VCaP (cell line): ENCODE data around the gene TBCB.

Experiments used
- H3K27ac ChIP-seq: fragments of 450-650 bp; 2 replicates; pipeline ENCODE4 v1.5.1; 2017
- CTCF ChIP-seq: fragments of 450-650 bp; conservative IDR thresholded peaks from 2 replicates; pipeline ENCODE4 v1.5.1; 2017; ENCODE audit warnings: mild to moderate bottlenecking, moderate library complexity

The TBCB gene, protein sequence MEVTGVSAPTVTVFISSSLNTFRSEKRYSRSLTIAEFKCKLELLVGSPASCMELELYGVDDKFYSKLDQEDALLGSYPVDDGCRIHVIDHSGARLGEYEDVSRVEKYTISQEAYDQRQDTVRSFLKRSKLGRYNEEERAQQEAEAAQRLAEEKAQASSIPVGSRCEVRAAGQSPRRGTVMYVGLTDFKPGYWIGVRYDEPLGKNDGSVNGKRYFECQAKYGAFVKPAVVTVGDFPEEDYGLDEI

DNA sequence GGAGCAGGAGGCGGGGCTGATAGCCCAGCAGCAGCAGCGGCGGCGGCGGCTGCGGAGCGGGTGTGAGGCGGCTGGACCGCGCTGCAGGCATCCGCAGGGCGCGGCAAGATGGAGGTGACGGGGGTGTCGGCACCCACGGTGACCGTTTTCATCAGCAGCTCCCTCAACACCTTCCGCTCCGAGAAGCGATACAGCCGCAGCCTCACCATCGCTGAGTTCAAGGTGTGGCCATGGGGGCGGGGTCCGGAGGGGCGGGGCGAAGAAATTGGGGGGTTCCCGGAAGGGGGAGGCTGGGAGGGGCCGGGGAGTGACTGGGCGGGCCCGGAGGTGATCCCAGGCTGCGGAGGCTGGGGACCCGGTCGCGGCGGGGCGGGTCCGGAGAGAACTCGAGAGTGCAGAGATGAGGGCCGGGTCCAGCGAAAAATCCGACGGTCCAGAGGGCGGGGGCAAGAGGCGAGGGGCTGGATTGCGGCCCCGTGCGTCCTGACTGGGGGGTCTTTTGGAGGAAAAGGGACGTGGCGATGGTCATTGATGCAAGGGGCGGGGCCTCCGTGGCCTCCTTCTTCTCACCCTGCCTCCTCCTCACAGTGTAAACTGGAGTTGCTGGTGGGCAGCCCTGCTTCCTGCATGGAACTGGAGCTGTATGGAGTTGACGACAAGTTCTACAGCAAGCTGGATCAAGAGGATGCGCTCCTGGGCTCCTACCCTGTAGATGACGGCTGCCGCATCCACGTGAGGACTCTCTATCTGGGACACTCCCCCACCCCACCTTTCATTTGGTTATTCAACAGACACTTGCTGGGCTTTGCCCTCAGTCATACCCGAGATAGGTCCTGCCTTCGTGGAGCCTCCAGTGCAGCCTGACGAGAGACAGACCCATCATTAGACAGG, at the start of gene TBCB:
Gene TBCB (plus strand): TSS at position 16 of the 891 bp plus-strand sequence. CDS start 93 bp downstream, at position 109.
- TF ChIP-seq CTCF = no peak
- peak within 1 kb of the TSS; percentile 95 for H3K27ac ChIP-seq

DNA sequence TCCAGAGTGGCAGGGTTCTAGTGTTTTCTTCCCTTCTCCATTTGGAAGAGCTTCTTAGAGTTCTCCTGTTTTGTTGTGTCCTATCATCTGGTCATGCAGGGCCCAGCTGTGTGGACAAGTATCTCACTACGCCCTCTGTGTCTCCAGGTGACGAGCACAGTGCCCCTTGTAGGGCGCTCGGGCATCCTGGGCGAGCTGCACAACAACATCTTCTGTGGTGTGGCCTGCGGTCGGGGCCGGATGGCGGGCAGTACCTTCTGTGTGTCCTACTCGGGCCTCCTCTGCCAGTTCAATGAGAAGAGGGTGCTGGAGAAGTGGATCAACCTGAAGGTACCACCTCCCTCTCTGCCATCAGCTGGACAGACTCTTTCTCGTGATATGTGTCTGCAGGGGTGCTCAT, 47.6 kb upstream of the TBCB start:
- no peak for TF ChIP-seq CTCF
- peak overlapping the region; percentile 36; the same call in 1 of the 2 replicates for H3K27ac ChIP-seq

DNA sequence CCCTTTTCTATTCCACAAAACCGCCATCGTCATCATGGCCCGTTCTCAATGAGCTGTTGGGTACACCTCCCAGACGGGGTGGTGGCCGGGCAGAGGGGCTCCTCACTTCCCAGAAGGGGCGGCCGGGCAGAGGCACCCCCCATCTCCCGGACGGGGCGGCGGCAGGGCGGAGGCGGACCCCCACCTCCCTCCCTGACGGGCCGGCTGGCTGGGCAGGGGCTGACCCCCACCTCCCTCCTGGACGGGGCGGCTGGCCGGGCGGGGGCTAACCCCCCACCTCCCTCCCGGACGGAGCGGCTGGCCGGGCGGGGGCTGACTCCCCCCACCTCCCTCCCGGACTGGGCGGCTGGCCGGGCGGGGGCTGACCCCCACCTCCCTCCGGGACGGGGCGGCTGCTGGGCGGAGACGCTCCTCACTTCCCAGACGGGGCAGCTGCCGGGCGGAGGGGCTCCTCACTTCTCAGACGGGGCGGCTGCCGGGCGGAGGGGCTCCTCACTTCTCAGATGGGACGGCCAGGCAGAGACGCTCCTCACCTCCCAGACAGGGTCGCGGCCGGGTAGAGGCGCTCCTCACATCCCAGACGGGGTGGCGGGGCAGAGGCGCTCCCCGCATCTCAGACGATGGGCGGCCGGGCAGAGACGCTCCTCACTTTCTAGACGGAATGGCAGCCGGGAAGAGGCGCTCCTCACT, 46.3 kb upstream of the TBCB start:
- peak overlapping the region; percentile 89; the same call in 1 of the 2 replicates for H3K27ac ChIP-seq

DNA sequence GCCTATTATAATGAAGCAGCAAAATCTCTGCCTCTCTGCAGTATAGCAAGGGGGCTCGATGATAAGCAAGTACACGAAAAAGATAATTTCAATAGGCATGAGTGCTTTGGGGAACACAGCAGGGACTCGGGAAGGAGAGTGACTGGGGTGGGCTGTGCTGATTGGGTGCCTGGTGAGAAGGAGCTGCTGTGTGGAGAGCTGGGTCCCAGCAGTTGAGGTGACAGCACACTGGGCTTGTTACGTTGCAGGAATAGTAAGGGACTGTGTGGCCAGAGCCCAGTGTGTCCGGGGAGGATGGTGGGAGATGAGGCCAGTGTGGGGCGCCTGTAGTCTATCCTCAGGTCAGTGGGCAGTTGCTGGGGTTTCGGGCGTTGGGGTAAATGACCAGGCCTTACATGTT, 43.2 kb upstream of the TBCB start:
- TF ChIP-seq CTCF = no peak
- peak overlapping the region; percentile 89 for H3K27ac ChIP-seq

DNA sequence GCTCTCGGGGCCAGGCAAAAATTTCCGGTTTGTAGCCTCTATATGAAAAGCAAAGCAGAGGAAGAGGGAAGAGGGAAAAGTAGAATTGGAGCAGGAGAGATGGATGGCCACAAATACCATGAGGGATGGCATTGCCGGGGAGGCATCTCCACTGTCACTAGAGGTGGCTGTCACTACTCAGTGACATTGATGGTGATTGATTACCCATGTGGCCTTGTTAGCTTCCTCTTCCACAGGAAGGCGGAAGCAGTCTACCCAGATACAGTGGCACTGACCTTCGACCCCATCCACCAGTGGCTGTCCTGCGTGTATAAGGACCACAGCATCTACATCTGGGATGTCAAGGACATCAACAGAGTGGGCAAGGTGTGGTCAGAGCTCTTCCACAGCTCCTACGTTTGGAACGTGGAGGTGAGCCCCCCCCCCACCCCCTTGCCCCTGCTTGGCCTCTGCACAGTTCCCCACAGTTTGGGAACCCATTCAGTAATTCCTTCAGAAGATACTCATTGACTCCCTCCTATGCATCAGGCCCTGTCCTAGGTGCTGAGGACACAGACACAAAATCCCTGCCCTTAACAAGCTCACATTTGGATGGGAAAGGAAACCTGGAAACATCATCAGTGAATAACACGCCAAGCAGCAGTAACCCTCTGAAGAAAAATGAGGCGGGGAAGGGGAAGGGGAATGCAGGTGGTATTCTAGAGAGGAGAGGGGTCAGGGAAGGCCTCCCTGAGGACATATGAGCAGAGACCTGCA, 42.0 kb upstream of the TBCB start:
- no peak for TF ChIP-seq CTCF
- H3K27ac ChIP-seq = peak overlapping the region; percentile 89; the same call in 1 of the 2 replicates

DNA sequence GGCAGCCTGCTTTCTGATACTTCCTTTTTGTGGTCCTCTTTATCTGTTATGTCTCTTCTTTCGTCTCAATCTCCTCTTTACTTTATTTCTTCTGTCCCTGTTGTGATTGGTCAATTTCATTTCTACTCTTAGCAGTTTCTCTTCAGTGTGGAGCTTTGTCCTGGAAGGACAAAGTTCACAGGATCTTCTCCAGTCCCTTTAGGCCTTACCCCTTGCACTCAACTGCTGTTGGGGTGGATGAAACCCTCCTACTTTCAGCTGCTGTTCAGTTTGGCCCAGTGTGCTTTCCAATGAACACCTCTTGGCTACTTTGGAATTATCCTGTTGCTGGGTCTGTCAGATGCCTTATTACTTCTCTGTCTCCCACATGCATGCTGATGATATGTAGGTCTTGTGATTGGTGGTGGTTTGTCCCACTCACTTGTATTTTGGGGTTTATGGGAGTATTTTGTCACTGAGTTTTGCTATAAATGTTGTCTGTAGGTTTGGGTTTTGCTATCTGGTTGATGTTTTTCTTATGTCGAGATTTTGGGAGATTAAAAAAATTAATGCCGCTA, 35.8 kb upstream of the TBCB start:
- peak overlapping the region; percentile 50; the same call in 1 of the 2 replicates for H3K27ac ChIP-seq
- TF ChIP-seq CTCF = no peak

DNA sequence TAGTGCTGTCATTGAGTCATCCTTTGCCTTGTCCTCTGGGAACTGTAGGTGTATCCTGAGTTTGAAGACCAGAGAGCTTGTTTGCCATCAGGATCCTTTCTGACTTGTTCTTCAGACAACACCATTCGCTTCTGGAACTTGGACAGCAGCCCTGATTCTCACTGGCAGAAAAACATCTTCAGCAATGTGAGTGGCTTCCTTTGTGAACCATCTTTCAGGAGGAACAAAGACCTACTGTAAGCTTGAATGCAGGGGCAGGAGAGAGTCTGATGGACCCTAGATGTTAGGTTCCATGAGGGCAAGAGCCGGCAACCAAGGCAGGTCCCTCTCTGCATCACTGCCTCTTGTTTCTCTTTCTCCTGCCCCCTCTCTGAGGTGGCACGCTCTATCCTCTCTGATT, 33.9 kb upstream of the TBCB start:
- no peak for TF ChIP-seq CTCF
- H3K27ac ChIP-seq = peak overlapping the region; percentile 50
